GM08714 (cell line): ENCODE measurements around the gene TEX19.
"Not testable (repeated sequence)": the region's sequence is repeated elsewhere in the genome, so short reads cannot be mapped to it uniquely, and the experiment has no call there.

Source experiments
- H3K4me3 ChIP-seq: fragments of 200-500 bp; sonication (Bioruptor generic); 2 replicates; pipeline ENCODE4 v1.5.1; 2014; ENCODE audit warnings: mild to moderate bottlenecking, low read length, inconsistent platforms
- ZNF274 ChIP-seq: IDR thresholded peaks from 2 replicates; pipeline ENCODE4 v1.6.1; 2012; ENCODE audit warnings: mild to moderate bottlenecking, low read depth, low read length

The TEX19 gene

GRCh38 chr17:82400830-82401229, 41.8 kb downstream of the TEX19 start:
- H3K4me3 ChIP-seq = no peak overlapping the region; the same call in 1 of the 2 replicates
- no peak for TF ChIP-seq ZNF274

- no peak for TF ChIP-seq ZNF274
- H3K4me3 ChIP-seq = no peak overlapping the region; the same call in 1 of the 2 replicates
These were observed 43.8 kb downstream of the TEX19 start for GRCh38 chr17:82402865-82403264.

GRCh38 chr17:82403662-82404660, 44.9 kb downstream of the TEX19 start:
- H3K4me3 ChIP-seq = no peak overlapping the region
- TF ChIP-seq ZNF274 = no peak

- no peak for TF ChIP-seq ZNF274
- H3K4me3 ChIP-seq = no peak overlapping the region
These were observed 46.0 kb downstream of the TEX19 start for GRCh38 chr17:82405051-82405450.

- no peak for TF ChIP-seq ZNF274
- no peak overlapping the region for H3K4me3 ChIP-seq
These were observed 47.2 kb downstream of the TEX19 start for GRCh38 chr17:82406131-82406671.

GRCh38 chr17:82407255-82407654, 48.2 kb downstream of the TEX19 start:
- TF ChIP-seq ZNF274 = no peak
- no peak overlapping the region for H3K4me3 ChIP-seq

GRCh38 chr17:82408288-82408937, 49.4 kb downstream of the TEX19 start:
- H3K4me3 ChIP-seq = no peak overlapping the region
- no peak for TF ChIP-seq ZNF274

GRCh38 chr17:82408938-82409318, 49.9 kb downstream of the TEX19 start:
- H3K4me3 ChIP-seq = no peak overlapping the region
- no peak for TF ChIP-seq ZNF274

- no peak for TF ChIP-seq ZNF274
- H3K4me3 ChIP-seq = no peak overlapping the region
These were observed 51.1 kb downstream of the TEX19 start for GRCh38 chr17:82410014-82410716.

GRCh38 chr17:82411396-82412053, 52.5 kb downstream of the TEX19 start:
- no peak for TF ChIP-seq ZNF274
- H3K4me3 ChIP-seq = no peak overlapping the region

GRCh38 chr17:82412081-82412480, 53.0 kb downstream of the TEX19 start:
- not testable (repeated sequence) for H3K4me3 ChIP-seq

- no peak for TF ChIP-seq ZNF274
- no peak overlapping the region for H3K4me3 ChIP-seq
These were observed 53.8 kb downstream of the TEX19 start for GRCh38 chr17:82412535-82413520.
